Esophagus squamous epithelium (tissue), 4 donors: Measurements from ENCODE around the gene AHRR.

Source experiments
- POLR2A ChIP-seq, 4 donors: fragments of 450-650 bp; IDR thresholded peaks; one replicate each; pipeline ENCODE4 v1.6.1; 2017; ENCODE audit warnings: antibody characterized with exemption in 4 of 4, mild to moderate bottlenecking in 4 of 4, moderate library complexity in 3 of 4
- TF ChIP-seq, protein P1 (sequence below), 6 experiments: fragments of 450-650 bp in 4 of 6; fragments of 200-600 bp in 2 of 6; sonication (generic) in 2 of 6; IDR thresholded peaks; one replicate each; pipeline ENCODE4 v1.5.1; 2016 to 2019; ENCODE audit warnings: antibody characterized with exemption in 6 of 6, mild to moderate bottlenecking in 4 of 6, moderate library complexity in 4 of 6

GRCh38 chr5:278646-279045, 42.9 kb upstream of the AHRR start:
- TF ChIP-seq, protein P1, sequence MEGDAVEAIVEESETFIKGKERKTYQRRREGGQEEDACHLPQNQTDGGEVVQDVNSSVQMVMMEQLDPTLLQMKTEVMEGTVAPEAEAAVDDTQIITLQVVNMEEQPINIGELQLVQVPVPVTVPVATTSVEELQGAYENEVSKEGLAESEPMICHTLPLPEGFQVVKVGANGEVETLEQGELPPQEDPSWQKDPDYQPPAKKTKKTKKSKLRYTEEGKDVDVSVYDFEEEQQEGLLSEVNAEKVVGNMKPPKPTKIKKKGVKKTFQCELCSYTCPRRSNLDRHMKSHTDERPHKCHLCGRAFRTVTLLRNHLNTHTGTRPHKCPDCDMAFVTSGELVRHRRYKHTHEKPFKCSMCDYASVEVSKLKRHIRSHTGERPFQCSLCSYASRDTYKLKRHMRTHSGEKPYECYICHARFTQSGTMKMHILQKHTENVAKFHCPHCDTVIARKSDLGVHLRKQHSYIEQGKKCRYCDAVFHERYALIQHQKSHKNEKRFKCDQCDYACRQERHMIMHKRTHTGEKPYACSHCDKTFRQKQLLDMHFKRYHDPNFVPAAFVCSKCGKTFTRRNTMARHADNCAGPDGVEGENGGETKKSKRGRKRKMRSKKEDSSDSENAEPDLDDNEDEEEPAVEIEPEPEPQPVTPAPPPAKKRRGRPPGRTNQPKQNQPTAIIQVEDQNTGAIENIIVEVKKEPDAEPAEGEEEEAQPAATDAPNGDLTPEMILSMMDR (IDR thresholded peaks at IDR 0.05): no peak
- no peak for TF ChIP-seq POLR2A (IDR thresholded peaks at IDR 0.05)
